ENCODE data around the gene CACNA1D. TPM values are rescaled to one million over a fixed set of nuclear protein-coding genes. Genes with fewer than 3 reads are reported as not detected.

Gene CACNA1D
- total RNA-seq, 1 donor from 2014 or later, result 2.8 TPM

GRCh38 chr3:53773611-53774368, 279.4 kb downstream of the CACNA1D start:
- Mint-ChIP-seq H3K4me1 (peaks cover 55% of the 10 kb centered on the region), H3K4me3 (no peak overlapping the region), H3K36me3 (no peaks in the 10 kb centered on the region), H3K27me3 (ENCODE audit: low read depth) (peaks cover 8% of the 10 kb centered on the region), H3K9me3 (no peaks in the 10 kb centered on the region), H3K27ac (peak overlapping the region; percentile 75)
- DNase-seq (ENCODE audit: low spot score in 2 of 2, unreplicated experiment in 2 of 2), result no peak
- no peak for TF ChIP-seq CTCF (IDR thresholded peaks at IDR 0.05; ENCODE audit: unreplicated experiment)

GRCh38 chr3:53774414-53774813, 280.0 kb downstream of the CACNA1D start:
- Mint-ChIP-seq H3K27me3 (ENCODE audit: low read depth) (peaks cover 8% of the 10 kb centered on the region), H3K36me3 (no peaks in the 10 kb centered on the region), H3K4me3 (no peak overlapping the region), H3K27ac (peak overlapping the region; percentile 58), H3K4me1 (peaks cover 55% of the 10 kb centered on the region), H3K9me3 (no peaks in the 10 kb centered on the region)
- no peak for DNase-seq (ENCODE audit: low spot score in 2 of 2, unreplicated experiment in 2 of 2)
- no peak for TF ChIP-seq CTCF (IDR thresholded peaks at IDR 0.05; ENCODE audit: unreplicated experiment)

GRCh38 chr3:53775018-53775417, 280.6 kb downstream of the CACNA1D start:
- Mint-ChIP-seq H3K27ac (no peak overlapping the region), H3K36me3 (no peaks in the 10 kb centered on the region), H3K4me3 (no peak overlapping the region), H3K9me3 (no peaks in the 10 kb centered on the region), H3K4me1 (peaks cover 55% of the 10 kb centered on the region), H3K27me3 (ENCODE audit: low read depth) (peaks cover 5% of the 10 kb centered on the region)
- no peak for TF ChIP-seq CTCF (IDR thresholded peaks at IDR 0.05; ENCODE audit: unreplicated experiment)
- no peak for DNase-seq (ENCODE audit: low spot score in 2 of 2, unreplicated experiment in 2 of 2)

- Mint-ChIP-seq H3K9me3 (no peaks in the 10 kb centered on the region), H3K27me3 (ENCODE audit: low read depth) (no peaks in the 10 kb centered on the region), H3K36me3 (no peaks in the 10 kb centered on the region), H3K4me1 (peaks cover 55% of the 10 kb centered on the region), H3K27ac (no peak overlapping the region), H3K4me3 (no peak overlapping the region)
- DNase-seq (ENCODE audit: low spot score in 2 of 2, unreplicated experiment in 2 of 2), result no peak
- TF ChIP-seq CTCF (IDR thresholded peaks at IDR 0.05; ENCODE audit: unreplicated experiment), result no peak
These were observed 281.4 kb downstream of the CACNA1D start for GRCh38 chr3:53775834-53776251.

- H3K27me3 Mint-ChIP-seq (ENCODE audit: low read depth), result no peaks in the 10 kb centered on the region
- H3K36me3 Mint-ChIP-seq, result no peaks in the 10 kb centered on the region
- TF ChIP-seq CTCF (IDR thresholded peaks at IDR 0.05; ENCODE audit: unreplicated experiment), result no peak
- no peak overlapping the region for H3K4me3 Mint-ChIP-seq
- H3K27ac Mint-ChIP-seq, result peak overlapping the region; percentile 1
- peaks cover 50% of the 10 kb centered on the region for H3K4me1 Mint-ChIP-seq
- DNase-seq (ENCODE audit: low spot score in 2 of 2, unreplicated experiment in 2 of 2), result no peak
- no peaks in the 10 kb centered on the region for H3K9me3 Mint-ChIP-seq
These were observed 282.2 kb downstream of the CACNA1D start for GRCh38 chr3:53776494-53777101.
